Measurements from ENCODE around the gene SLC35C1. TPM values are rescaled to one million over a fixed set of nuclear protein-coding genes. Genes with fewer than 3 reads are reported as not detected.

Gene SLC35C1
- total and polyA plus RNA-seq, 9 of the 15 experiments (the other 6 are each of a cell fraction or from before 2014, with no cell fraction given), result 0.65 to 13.1 (median 2.4) TPM

- WGBS (ENCODE audit: insufficient coverage, low coverage, missing lambda C conversion rate), result 74% methylated on average over 6 of the region's 6 CpGs
- H2AFZ ChIP-seq (ENCODE audit: low read depth, low read length), result no peak overlapping the region
- peaks cover 37% of the 10 kb centered on the region for H3K79me2 ChIP-seq (ENCODE audit: control insufficient read depth, insufficient read depth, low read length)
- no peak overlapping the region for H3K9ac ChIP-seq (ENCODE audit: insufficient read depth in 1 of 2, low read depth in 2 of 2, low read length in 2 of 2)
- H3K27me3 ChIP-seq (ENCODE audit: control insufficient read depth in 2 of 2, insufficient read depth in 2 of 2, low read length in 2 of 2), result no peaks in the 10 kb centered on the region
- no peak overlapping the region for H3K4me3 ChIP-seq
- FAIRE-seq, result no peak
- peaks cover 58% of the 10 kb centered on the region for H3K36me3 ChIP-seq (ENCODE audit: control insufficient read depth, insufficient read depth, low read length)
- H3K9me3 ChIP-seq (replicated peaks; ENCODE audit: control insufficient read depth, insufficient read depth, low read depth, low read length), result no peaks in the 10 kb centered on the region
- H3K4me1 ChIP-seq (replicated peaks in 1 of 2; ENCODE audit: control insufficient read depth in 2 of 2, insufficient read depth in 2 of 2, low read length in 2 of 2), result peaks cover 0 to 4% of the 10 kb centered on the region in 2 experiments; a peak in 2 of 5 replicates
- no peak overlapping the region for H3K27ac ChIP-seq (ENCODE audit: extremely low read depth, low read depth, low read length)
- no peak for DNase-seq (ENCODE audit: extremely low read depth in 1 of 4, low spot score in 3 of 4)
- TF ChIP-seq PREB (CRISPR knock-in tag; IDR thresholded peaks at IDR 0.05) (no peak), SIRT6 (IDR thresholded peaks at IDR 0.05; ENCODE audit: low read depth, low read length) (no peak), NFE2L1 (tag; IDR thresholded peaks at IDR 0.05; ENCODE audit: borderline replicate concordance, low read depth) (no peak), ZFP30 (CRISPR knock-in tag; IDR thresholded peaks at IDR 0.05; ENCODE audit: borderline replicate concordance) (no peak), NUFIP1 (IDR thresholded peaks at IDR 0.05; ENCODE audit: partially characterized antibody) (no peak), ZFP91 (CRISPR knock-in tag; IDR thresholded peaks at IDR 0.05) (no peak), ZNF583 (CRISPR knock-in tag; IDR thresholded peaks at IDR 0.05) (no peak), MAFK (IDR thresholded peaks at IDR 0.05; ENCODE audit: low read length) (no peak), ELK3 (CRISPR knock-in tag; IDR thresholded peaks at IDR 0.05) (no peak), ARHGAP35 (IDR thresholded peaks at IDR 0.05; ENCODE audit: partially characterized antibody) (no peak), THRAP3 (IDR thresholded peaks at IDR 0.05; ENCODE audit: borderline replicate concordance) (no peak), CTCFL (IDR thresholded peaks at IDR 0.05; ENCODE audit: borderline replicate concordance, insufficient read depth, low read depth, low read length, poor library complexity, severe bottlenecking) (no peak), EP400 (IDR thresholded peaks at IDR 0.05) (no peak), SMAD3 (CRISPR knock-in tag; conservative IDR thresholded peaks at IDR 0.05) (no peak), HIVEP1 (CRISPR knock-in tag; IDR thresholded peaks at IDR 0.05) (no peak)
- in situ Hi-C loops (cut with MboI) (no loop called here), intact Hi-C loops (cut with micrococcal nuclease) (no loop called here)
- ATAC-seq, result no peak
- H3K4me2 ChIP-seq (ENCODE audit: insufficient read depth, low read length), result no peak overlapping the region
- CTCF ChIA-PET (ENCODE audit: low intra/inter-chr PET ratio), result no interaction called here
- H3K9me1 ChIP-seq (ENCODE audit: control insufficient read depth, insufficient read depth, low read length), result no peaks in the 10 kb centered on the region
- POLR2A ChIA-PET, result interaction anchor here (1.0 to 1.3 kb wide), 3 partner anchors 9 to 16 kb away, joined by 3 to 4 read pairs (median 3); no protein-coding TSS in a partner anchor
- BruUV-seq (replicated peaks), result no TSS peak
- peaks cover 6% of the 10 kb centered on the region for H4K20me1 ChIP-seq (replicated peaks; ENCODE audit: control insufficient read depth, insufficient read depth, low read length)
Measured at GRCh38 chr11:45856044-45856468, 51.1 kb downstream of the SLC35C1 start.

Measured in K562 (cell line).